H9 (cell line): Measurements from ENCODE around the gene NHLRC4. TPM values are rescaled to one million over a fixed set of nuclear protein-coding genes. Genes with fewer than 3 reads are reported as not detected.

Source experiments
- DNase-seq: peaks from one replicate; pipeline ENCODE4 v3.0.0-alpha.2; 2017
- H2AFZ ChIP-seq: one replicate; pipeline ENCODE4 v1.6.1; 2013; ENCODE audit warnings: mild to moderate bottlenecking, low read length, control low read depth, moderate library complexity
- H2AK5ac ChIP-seq: 2 replicates; pipeline ENCODE4 v1.6.1; 2013; ENCODE audit warnings: low read length, control low read depth, mixed read lengths; ENCODE audit not compliant: insufficient read length
- H2BK120ac ChIP-seq: one replicate; pipeline ENCODE4 v1.6.1; 2013; ENCODE audit warnings: low read depth, mild to moderate bottlenecking, low read length, control low read depth, inconsistent platforms; ENCODE audit not compliant: poor library complexity, severe bottlenecking
- H2BK12ac ChIP-seq: 2 replicates; pipeline ENCODE4 v1.6.1; 2013; ENCODE audit warnings: low read length, control low read depth, mixed read lengths, low read depth; ENCODE audit not compliant: insufficient read length
- H2BK15ac ChIP-seq: 2 replicates; pipeline ENCODE4 v1.6.1; 2013; ENCODE audit warnings: low read depth, low read length, control low read depth
- H2BK20ac ChIP-seq: one replicate; pipeline ENCODE4 v1.6.1; 2013; ENCODE audit warnings: low read depth, mild to moderate bottlenecking, low read length, control low read depth, inconsistent platforms; ENCODE audit not compliant: poor library complexity, severe bottlenecking
- H2BK5ac ChIP-seq: 2 replicates; pipeline ENCODE4 v1.6.1; 2013; ENCODE audit warnings: low read length, control low read depth, mixed read lengths; ENCODE audit not compliant: insufficient read length
- H3K14ac ChIP-seq: 2 replicates; pipeline ENCODE4 v1.6.1; 2013; ENCODE audit warnings: low read length, control low read depth; ENCODE audit not compliant: insufficient read depth
- H3K18ac ChIP-seq: 2 replicates; pipeline ENCODE4 v1.6.1; 2013; ENCODE audit warnings: low read depth, mild to moderate bottlenecking, mixed read lengths, low read length, control low read depth; ENCODE audit not compliant: insufficient read length
- H3K23ac ChIP-seq: 2 replicates; pipeline ENCODE4 v1.6.1; 2013; ENCODE audit warnings: low read length, control low read depth, mixed read lengths, low read depth; ENCODE audit not compliant: insufficient read length
- H3K23me2 ChIP-seq: 2 replicates; pipeline ENCODE4 v1.6.1; 2013; ENCODE audit warnings: low read depth, mild to moderate bottlenecking, mixed read lengths, low read length, control low read depth; ENCODE audit not compliant: insufficient read length, poor library complexity, severe bottlenecking
- H3K27ac ChIP-seq: 2 replicates; pipeline ENCODE4 v1.5.1; 2013; ENCODE audit warnings: low read length, control low read depth, mixed read lengths, low read depth; ENCODE audit not compliant: insufficient read length
- H3K27me3 ChIP-seq: 2 replicates; pipeline ENCODE4 v1.6.1; 2013; ENCODE audit warnings: low read length, control low read depth, inconsistent platforms; ENCODE audit not compliant: insufficient read depth
- H3K4ac ChIP-seq: 2 replicates; pipeline ENCODE4 v1.6.1; 2013; ENCODE audit warnings: low read depth, mild to moderate bottlenecking, control low read depth, inconsistent platforms, low read length, moderate library complexity
- H3K4me1 ChIP-seq: 2 replicates; pipeline ENCODE4 v1.6.1; 2013; ENCODE audit warnings: low read length, control low read depth, inconsistent platforms; ENCODE audit not compliant: insufficient read depth
- H3K4me2 ChIP-seq: 2 replicates; pipeline ENCODE4 v1.6.1; 2013; ENCODE audit warnings: low read length, control low read depth, mixed read lengths; ENCODE audit not compliant: insufficient read length, insufficient read depth
- H3K56ac ChIP-seq: 2 replicates; pipeline ENCODE4 v1.6.1; 2013; ENCODE audit warnings: low read depth, mild to moderate bottlenecking, mixed read lengths, low read length, control low read depth; ENCODE audit not compliant: insufficient read length
- H3K79me1 ChIP-seq: 2 replicates; pipeline ENCODE4 v1.6.1; 2013; ENCODE audit warnings: low read depth, mild to moderate bottlenecking, moderate library complexity, low read length, control low read depth, inconsistent platforms; ENCODE audit not compliant: insufficient read depth, poor library complexity, severe bottlenecking
- H3K79me2 ChIP-seq: 2 replicates; pipeline ENCODE4 v1.6.1; 2013; ENCODE audit warnings: low read length, control low read depth, inconsistent platforms; ENCODE audit not compliant: insufficient read depth
- H3K9ac ChIP-seq: 2 replicates; pipeline ENCODE4 v1.6.1; 2013; ENCODE audit warnings: low read length, control low read depth, mixed read lengths; ENCODE audit not compliant: insufficient read length; ENCODE audit errors: extremely low read depth
- H3K9me3 ChIP-seq: one replicate; pipeline ENCODE4 v1.6.1; 2013; ENCODE audit warnings: low read depth, low read length, inconsistent platforms; ENCODE audit not compliant: control insufficient read depth
- H3T11ph ChIP-seq: one replicate; pipeline ENCODE4 v1.6.1; 2013; ENCODE audit warnings: mild to moderate bottlenecking, low read length, control low read depth, inconsistent platforms
- H4K20me1 ChIP-seq: one replicate; pipeline ENCODE4 v1.6.1; 2013; ENCODE audit not compliant: control insufficient read depth, insufficient read length, insufficient read depth
- H4K5ac ChIP-seq: 2 replicates; pipeline ENCODE4 v1.6.1; 2013; ENCODE audit warnings: low read depth, mild to moderate bottlenecking, mixed read lengths, low read length, control low read depth; ENCODE audit not compliant: insufficient read length
- H4K8ac ChIP-seq: replicated peaks from 2 replicates; pipeline ENCODE4 v1.6.1; 2013; ENCODE audit warnings: low read length, control low read depth, mixed read lengths, low read depth; ENCODE audit not compliant: insufficient read length
- H4K91ac ChIP-seq: 2 replicates; pipeline ENCODE4 v1.6.1; 2013; ENCODE audit warnings: low read depth, mild to moderate bottlenecking, moderate library complexity, mixed read lengths, low read length, control low read depth; ENCODE audit not compliant: insufficient read length
- H3K27ac Mint-ChIP-seq, 3 experiments: 2 replicates in 2 of 3; 3 replicates in 1 of 3; pipeline ENCODE4 v1.8.0; 2020 to 2021; ENCODE audit warnings: mixed read lengths in 3 of 3, mild to moderate bottlenecking in 1 of 3, moderate library complexity in 1 of 3
- H3K27me3 Mint-ChIP-seq: 2 replicates; pipeline ENCODE4 v1.8.0; 2021; ENCODE audit warnings: low read depth, mild to moderate bottlenecking, moderate library complexity, mixed read lengths
- H3K36me3 Mint-ChIP-seq, 3 experiments: 2 replicates in 2 of 3; 3 replicates in 1 of 3; pipeline ENCODE4 v1.8.0; 2020 to 2021; ENCODE audit warnings: low read depth in 3 of 3, mixed read lengths in 3 of 3; ENCODE audit not compliant: insufficient read depth in 1 of 3
- H3K4me1 Mint-ChIP-seq, 2 experiments: 2 replicates each; pipeline ENCODE4 v1.8.0; 2020; ENCODE audit warnings: mixed read lengths in 2 of 2
- H3K4me3 Mint-ChIP-seq, 2 experiments: 2 replicates in 1 of 2; 3 replicates in 1 of 2; pipeline ENCODE4 v1.8.0; 2020 to 2021; ENCODE audit warnings: mild to moderate bottlenecking in 2 of 2, mixed read lengths in 2 of 2, moderate library complexity in 1 of 2
- H3K9me3 Mint-ChIP-seq, 2 experiments: 2 replicates in 1 of 2; 3 replicates in 1 of 2; pipeline ENCODE4 v1.8.0; 2020; ENCODE audit warnings: mild to moderate bottlenecking in 2 of 2, mixed read lengths in 2 of 2, moderate library complexity in 1 of 2
- WGBS: extraction: QIAGEN DNeasy Blood & Tissue Kit; methylation state at CpG from one replicate; pipeline ENCODE4 v1.1.7; 2013; ENCODE audit warnings: missing lambda C conversion rate, low lambda C conversion rate, mixed read lengths; ENCODE audit not compliant: insufficient read length; ENCODE audit errors: extremely low coverage; 5-methylcytosine and 5-hydroxymethylcytosine counted together
- total RNA-seq: library from RNA; stranded (reverse); gene quantifications from 2 replicates; pipeline ENCODE4 v1.2.1, GENCODE V29; 2021
- TF ChIP-seq, protein P1 (sequence below): fragments of 200-600 bp; sonication (generic); conservative IDR thresholded peaks from 3 replicates; pipeline ENCODE4 v1.8.0; 2021; ENCODE audit warnings: antibody characterized with exemption, mild to moderate bottlenecking

The NHLRC4 gene
- total RNA-seq, 1 experiment from 2014 or later = 0.42 TPM

- H2AK5ac ChIP-seq = no peak overlapping the region
- H3K18ac ChIP-seq = no peak overlapping the region
- TF ChIP-seq, protein P1, sequence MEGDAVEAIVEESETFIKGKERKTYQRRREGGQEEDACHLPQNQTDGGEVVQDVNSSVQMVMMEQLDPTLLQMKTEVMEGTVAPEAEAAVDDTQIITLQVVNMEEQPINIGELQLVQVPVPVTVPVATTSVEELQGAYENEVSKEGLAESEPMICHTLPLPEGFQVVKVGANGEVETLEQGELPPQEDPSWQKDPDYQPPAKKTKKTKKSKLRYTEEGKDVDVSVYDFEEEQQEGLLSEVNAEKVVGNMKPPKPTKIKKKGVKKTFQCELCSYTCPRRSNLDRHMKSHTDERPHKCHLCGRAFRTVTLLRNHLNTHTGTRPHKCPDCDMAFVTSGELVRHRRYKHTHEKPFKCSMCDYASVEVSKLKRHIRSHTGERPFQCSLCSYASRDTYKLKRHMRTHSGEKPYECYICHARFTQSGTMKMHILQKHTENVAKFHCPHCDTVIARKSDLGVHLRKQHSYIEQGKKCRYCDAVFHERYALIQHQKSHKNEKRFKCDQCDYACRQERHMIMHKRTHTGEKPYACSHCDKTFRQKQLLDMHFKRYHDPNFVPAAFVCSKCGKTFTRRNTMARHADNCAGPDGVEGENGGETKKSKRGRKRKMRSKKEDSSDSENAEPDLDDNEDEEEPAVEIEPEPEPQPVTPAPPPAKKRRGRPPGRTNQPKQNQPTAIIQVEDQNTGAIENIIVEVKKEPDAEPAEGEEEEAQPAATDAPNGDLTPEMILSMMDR = no peak
- no peak overlapping the region for H2BK15ac ChIP-seq
- no peaks in the 10 kb centered on the region; the same call in 1 of the 2 replicates for H3K4me1 ChIP-seq
- no peak overlapping the region for H4K8ac ChIP-seq
- H3K4me1 Mint-ChIP-seq = peaks cover 18 to 23% of the 10 kb centered on the region in 2 experiments
- H4K20me1 ChIP-seq = peaks cover 3% of the 10 kb centered on the region
- peak overlapping the region; percentile 56 to 79; a peak in 3 of 5 replicates for H3K4me3 Mint-ChIP-seq
- no peak overlapping the region for H3T11ph ChIP-seq
- no peaks in the 10 kb centered on the region for H3K27me3 ChIP-seq
- no peak overlapping the region for H3K56ac ChIP-seq
- H4K91ac ChIP-seq = no peak overlapping the region
- H3K27ac ChIP-seq = no peak overlapping the region
- WGBS = no CpG with 5 or more reads among the region's 8 CpGs
- H3K14ac ChIP-seq = no peak overlapping the region
- no peak overlapping the region for H3K4ac ChIP-seq
- no peak overlapping the region for H3K4me2 ChIP-seq
- H2AFZ ChIP-seq = no peak overlapping the region
- no peaks in the 10 kb centered on the region for H3K9me3 Mint-ChIP-seq
- H2BK20ac ChIP-seq = no peak overlapping the region
- no peaks in the 10 kb centered on the region; the same call in 1 of the 2 replicates for H3K27me3 Mint-ChIP-seq
- no peak overlapping the region for H2BK120ac ChIP-seq
- H2BK12ac ChIP-seq = no peak overlapping the region
- peaks cover 13% of the 10 kb centered on the region; the same call in 1 of the 2 replicates for H3K79me2 ChIP-seq
- H3K79me1 ChIP-seq = no peaks in the 10 kb centered on the region
- no peak overlapping the region for H4K5ac ChIP-seq
- no peak overlapping the region for H3K9ac ChIP-seq
- H3K9me3 ChIP-seq = no peaks in the 10 kb centered on the region
- peak overlapping the region in 2 of 3 experiments; percentile 7 to 81; a peak in 2 of 7 replicates for H3K27ac Mint-ChIP-seq
- DNase-seq = no peak
- H2BK5ac ChIP-seq = no peak overlapping the region
- peaks cover 0 to 16% (median 14%) of the 10 kb centered on the region in 3 experiments; a peak in 3 of 7 replicates for H3K36me3 Mint-ChIP-seq
- H3K23ac ChIP-seq = no peak overlapping the region
- H3K23me2 ChIP-seq = peaks cover 13% of the 10 kb centered on the region
Measured at GRCh38 chr16:525123-525519, 41.7 kb upstream of the NHLRC4 start.
